IPS-18c (cell line): ENCODE measurements around the gene ANAPC16.
A peak's percentile ranks its signal among the peaks of the same experiment; 100 is the strongest.

Source experiments
- H3K4me3 ChIP-seq: 2 replicates; pipeline ENCODE4 v1.7.0; 2013; ENCODE audit warnings: low read depth, mild to moderate bottlenecking, low read length, moderate library complexity; ENCODE audit not compliant: insufficient read depth
- H3K9me3 ChIP-seq: one replicate; pipeline ENCODE4 v1.6.1; 2013; ENCODE audit warnings: mild to moderate bottlenecking, low read length, moderate library complexity; ENCODE audit not compliant: control insufficient read depth, insufficient read depth

ANAPC16 gene

DNA sequence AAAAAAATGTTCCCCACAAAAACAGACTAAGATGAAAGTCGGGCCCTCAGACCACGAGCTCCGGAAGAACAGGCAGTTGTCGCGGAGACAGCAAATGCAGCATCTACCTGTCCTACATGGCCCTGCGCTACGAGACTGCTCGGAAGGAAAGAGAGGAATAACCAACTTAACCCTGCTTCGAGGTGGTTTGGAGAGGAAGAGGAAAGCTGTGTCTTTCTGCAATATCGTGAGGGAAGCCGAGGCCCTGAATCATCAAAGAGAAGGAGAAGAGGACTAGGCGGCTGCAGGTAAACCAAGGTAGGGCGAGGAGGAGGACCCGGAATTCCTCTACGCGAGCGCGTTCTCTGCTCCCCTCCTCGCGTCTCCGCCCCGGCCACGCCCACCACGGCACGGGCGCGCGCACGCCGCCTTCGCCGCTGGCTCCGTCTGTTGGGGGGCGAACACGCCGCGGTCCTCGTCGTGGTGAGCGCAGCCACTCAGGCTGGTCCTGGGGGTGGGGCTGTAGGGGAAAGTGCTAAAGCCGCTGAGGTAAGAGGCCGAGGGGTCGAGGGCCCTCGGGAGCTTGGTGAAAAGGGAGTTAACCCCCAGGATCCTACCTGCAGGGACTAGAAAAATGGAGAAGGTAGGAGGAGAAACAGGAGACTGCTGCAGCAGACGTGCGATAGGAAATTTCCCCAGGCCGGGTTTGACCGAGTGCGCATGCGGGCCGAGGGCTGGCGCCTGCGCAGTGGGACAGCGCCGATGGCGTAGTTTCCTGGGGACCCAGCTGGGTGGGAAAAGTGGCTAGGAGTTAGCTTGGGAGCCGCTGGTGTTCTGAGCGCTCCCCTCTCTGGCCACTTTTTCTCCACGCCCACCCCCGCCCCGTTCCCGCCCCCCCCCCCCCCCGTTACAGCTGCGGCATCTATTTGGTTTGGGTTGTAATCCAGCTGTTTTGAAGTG lies at the start of gene ANAPC16, which contains the start of gene ASCC1:
TSS of gene ANAPC16 (plus strand) at position 402 of the 939 bp plus-strand sequence. CDS start 7,903 bp downstream, outside the sequence.
TSS of gene ASCC1 (minus strand) at position 666 of the 939 bp plus-strand sequence. CDS start 2,978 bp downstream, outside the sequence.
- Histone ChIP-seq H3K4me3 (peak within 1 kb of the TSS; percentile 91), H3K9me3 (no peaks in the 10 kb centered on the region)

DNA sequence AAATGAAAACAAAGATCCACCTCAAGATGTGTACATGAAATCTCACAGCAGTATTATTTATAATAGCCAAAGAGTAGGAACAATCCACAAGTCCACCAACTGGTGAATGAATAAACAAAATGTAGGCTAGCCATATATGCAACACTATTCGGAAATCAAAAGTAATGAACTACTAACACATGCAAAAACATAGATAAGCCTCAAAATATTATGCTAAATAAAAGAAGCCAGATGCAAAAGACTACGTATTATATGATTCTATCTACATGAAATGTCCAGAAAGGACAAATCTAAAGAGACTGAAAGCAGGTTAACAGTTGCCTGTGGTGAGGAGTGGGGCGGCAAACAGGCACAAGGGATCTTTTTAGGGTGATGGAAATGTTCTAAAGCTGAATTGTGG lies 48.7 kb upstream of the ANAPC16 start:
- H3K9me3 ChIP-seq: no peaks in the 10 kb centered on the region
- H3K4me3 ChIP-seq: no peak overlapping the region

DNA sequence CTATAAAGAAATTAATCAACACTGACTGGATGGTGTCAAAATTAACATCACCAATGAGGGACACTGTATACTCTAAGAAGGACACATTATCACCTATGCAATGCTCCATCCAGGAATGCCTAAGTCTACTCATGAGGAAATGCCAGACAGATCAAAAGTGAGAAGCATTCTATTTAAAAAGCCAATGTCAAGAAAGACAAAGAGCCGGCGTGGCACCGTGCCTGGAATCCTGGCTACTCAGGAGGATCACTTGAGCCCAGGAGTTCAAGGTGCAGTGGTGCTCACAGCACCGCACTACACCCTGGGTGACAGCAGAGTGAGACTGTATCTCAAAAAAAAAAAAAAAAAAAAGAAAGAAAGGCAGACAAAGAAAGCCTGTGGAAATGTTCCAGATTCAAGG lies 45.5 kb upstream of the ANAPC16 start:
- Histone ChIP-seq H3K9me3 (no peaks in the 10 kb centered on the region), H3K4me3 (no peak overlapping the region)

DNA sequence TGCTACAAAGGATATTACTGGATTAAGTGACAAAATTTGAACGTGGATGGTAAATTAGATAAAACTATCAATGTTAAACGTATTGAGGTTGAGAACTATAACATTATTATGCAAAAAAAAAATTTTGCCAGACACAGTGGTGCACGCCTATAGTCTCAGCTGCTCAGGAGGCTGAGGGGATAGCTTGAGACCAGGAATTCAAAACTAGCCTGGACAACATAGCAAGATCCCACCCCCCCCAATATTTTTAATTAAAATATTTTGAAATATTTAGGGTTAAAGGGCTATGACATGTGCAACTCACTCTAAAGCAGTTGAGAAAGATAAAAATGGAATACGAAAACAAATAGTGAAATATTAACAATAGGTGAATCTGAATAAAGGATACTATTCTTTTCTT lies 45.1 kb upstream of the ANAPC16 start:
- Histone ChIP-seq H3K4me3 (no peak overlapping the region), H3K9me3 (no peaks in the 10 kb centered on the region)

DNA sequence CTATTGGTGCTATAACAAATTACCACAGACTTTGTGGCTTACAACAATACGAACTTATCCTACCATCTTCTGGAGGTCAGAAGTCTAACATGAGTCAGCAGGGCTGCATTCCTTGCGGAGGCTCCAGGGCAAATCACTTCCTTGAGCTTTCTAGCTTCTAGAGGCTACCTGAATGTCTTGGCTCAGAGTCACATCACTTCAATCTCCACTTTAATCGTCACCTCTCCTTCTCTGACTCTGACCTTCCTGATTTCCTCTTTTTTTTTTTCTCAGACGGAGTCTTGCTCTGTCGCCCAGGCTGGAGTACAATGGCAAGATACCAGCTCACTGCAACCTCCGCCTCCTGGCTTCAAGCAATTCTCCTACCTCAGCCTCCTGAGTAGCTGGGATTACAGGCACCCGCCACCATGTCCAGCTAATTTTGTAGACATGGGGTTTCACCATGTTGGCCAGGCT lies 44.6 kb upstream of the ANAPC16 start:
- Histone ChIP-seq H3K9me3 (no peaks in the 10 kb centered on the region), H3K4me3 (no peak overlapping the region)

DNA sequence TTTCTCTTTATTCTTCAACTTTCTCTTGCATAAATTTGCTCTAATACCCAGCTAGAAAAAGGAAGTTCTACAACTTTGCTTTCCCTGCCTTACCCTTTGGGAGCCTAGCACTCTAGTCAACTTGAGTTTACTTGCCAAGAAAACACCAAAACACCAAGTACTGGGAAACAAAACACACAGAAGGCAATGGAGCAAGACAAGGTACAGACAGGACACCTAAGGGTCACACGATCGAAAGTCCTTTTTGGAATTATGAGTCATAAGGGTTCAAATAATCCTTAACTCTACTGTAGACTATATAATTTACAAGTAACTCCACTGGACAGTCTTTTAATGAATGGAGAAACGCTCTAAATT lies 42.6 kb upstream of the ANAPC16 start:
- no peak overlapping the region for H3K4me3 ChIP-seq

DNA sequence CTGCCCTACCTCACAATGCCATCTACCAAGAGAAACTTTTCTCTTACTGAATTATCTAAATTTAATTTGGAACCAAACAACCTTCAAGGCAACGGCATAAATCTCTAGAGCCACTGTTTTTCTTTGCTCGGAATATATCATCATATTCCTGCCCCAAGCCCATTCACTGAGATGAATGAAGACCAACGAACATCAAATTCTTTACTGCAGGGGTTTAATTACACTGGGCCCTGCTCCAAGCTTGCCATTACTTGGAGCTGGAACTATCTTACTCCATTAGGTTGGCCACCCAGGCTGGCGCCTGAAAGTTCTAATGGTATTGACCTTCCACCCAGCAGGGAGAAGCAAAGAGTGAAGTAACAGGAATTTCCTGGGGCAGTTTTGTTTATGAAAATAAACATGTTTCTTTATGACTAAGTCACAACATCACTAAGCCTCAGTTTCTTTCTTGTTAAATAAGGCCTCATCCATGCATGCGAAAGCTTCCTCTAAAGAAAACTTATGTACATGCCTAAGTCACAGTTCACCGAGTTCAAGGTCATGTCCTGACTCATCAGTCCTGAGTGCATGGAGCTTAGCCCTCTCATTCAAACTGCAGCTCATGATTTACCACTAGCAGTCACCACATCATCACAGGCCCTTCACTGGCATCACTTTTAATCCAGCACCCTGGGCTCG lies 42.1 kb upstream of the ANAPC16 start:
- Histone ChIP-seq H3K4me3 (no peak overlapping the region), H3K9me3 (no peaks in the 10 kb centered on the region)

More for the DNA sequence above, 42.6 kb upstream of the ANAPC16 start:
- H3K9me3 ChIP-seq: no peaks in the 10 kb centered on the region

DNA sequence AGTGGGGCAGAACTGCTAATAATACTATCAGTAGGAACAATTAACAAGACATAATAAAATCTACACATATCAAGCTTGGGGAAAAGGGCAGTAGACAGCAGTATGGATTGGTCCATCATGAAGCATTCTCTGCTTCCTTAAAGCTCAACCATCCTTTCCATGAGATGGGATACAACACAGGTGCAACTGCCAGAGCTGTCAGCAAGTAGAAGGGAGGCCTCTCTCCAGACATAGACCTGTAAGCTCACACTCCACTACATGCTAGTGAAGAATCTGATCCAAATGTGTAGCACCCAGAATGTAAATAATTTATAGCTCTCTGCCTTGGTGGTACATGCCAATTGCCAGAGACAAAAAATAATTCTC lies 41.5 kb upstream of the ANAPC16 start:
- Histone ChIP-seq H3K9me3 (no peaks in the 10 kb centered on the region), H3K4me3 (no peak overlapping the region)

DNA sequence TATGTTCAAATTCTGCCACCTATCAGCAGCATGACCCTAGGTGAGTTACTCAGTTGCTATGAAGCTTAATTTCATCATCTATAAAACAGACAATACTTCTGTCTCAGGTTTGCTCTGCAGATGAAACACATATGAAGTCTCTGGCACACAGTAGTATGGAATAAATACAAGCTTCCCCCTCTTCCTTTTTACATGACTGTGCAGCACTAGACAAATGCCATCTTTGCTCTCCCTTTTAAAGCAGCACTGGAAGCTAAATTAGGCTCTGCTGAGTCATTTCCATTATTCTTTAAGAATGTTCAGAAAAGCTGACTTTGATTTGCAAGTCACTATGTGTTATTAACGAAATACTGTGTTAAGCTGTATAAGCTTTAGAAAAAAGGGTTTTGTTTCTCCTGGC lies 40.7 kb upstream of the ANAPC16 start:
- Histone ChIP-seq H3K4me3 (no peak overlapping the region), H3K9me3 (no peaks in the 10 kb centered on the region)

DNA sequence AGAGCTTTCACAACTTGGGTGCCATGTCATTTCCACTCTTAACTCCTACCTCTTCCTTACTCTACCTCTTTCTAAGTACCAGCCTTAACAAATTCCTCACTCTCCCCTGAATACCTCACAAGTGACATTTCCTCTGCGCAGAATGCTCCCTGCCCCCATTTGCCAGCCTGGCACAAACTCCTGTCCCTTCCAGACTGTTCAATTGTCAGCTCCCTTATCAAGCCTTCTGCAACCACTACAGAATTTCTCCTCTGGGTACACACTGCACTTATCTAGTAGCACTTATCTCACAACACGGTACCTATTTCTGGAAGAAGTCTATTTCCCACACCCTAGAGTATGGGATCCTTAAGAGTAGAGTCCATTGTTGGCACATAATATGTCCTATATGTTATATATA lies 39.1 kb upstream of the ANAPC16 start:
- H3K4me3 ChIP-seq: no peak overlapping the region
- no peaks in the 10 kb centered on the region for H3K9me3 ChIP-seq

DNA sequence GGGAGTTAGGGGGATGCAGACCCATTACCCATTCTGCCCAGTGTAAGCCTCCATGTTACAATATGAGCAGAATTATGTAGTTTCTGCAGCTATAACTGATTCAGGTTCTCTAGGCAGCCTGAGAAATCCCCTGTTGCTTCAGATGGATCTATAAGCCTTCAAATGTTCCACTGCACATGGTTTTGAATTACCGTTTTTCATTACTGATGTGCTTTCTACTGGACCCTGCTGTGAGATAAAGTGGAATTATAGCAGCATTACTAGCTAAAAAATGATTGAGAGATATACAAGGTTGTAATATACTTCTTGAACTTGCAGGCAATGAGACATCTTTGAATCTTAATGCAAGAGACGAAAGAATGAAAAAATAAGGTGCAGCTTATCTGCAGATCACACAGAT lies 38.4 kb upstream of the ANAPC16 start:
- H3K9me3 ChIP-seq: no peaks in the 10 kb centered on the region
- no peak overlapping the region for H3K4me3 ChIP-seq

DNA sequence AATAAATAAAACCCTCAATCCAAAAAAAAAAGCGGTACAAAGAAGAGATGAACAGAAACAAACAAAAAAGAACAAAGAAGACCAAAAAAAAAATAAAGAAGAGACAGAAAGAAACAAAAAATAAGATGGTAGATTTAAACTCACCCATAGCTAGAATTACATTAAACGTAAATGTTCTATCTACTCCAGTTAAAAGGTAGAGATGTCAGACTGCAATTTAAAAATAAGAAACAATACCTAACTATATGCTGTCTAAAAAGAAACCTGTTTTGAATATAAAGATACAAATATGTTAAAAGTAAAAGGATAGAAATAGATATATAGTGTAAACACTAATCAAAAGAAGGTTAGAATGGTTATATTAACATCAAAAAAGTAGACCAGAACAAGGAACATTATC lies 31.7 kb upstream of the ANAPC16 start:
- Histone ChIP-seq H3K9me3 (no peaks in the 10 kb centered on the region), H3K4me3 (no peak overlapping the region)

DNA sequence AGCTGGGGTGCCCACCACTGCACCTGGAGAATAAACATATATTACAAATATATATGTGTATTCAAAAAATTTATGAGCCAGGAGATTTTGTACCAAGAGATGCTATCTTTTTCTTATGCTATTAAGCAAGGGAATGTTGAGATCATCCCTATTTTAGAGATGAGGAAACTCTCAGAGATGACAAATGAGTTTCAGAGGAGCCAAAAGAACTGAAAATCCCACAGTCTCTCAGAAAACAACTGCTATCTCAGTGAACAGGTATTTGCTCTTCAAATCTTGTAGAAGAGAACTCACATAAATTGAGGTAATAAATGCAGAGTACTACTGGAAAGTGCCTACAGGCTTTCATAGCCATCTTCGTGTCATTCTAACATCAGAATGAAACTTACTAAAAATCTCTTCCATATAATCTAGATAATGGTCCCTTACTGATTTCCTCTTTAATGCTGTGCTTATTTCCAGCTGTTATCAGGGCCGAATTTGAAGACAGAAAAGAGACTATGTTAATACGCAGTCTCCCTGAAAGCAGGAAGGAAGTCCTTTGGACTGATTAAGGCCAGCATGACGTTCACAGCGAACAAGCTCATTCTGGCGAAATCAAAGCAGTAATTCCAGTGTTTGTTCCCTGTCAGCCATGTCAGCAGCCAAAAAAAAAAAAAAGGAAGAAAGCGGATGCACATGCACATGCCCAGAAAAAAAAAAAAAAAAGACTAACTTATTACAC lies 29.4 kb upstream of the ANAPC16 start:
- no peak overlapping the region for H3K4me3 ChIP-seq
- H3K9me3 ChIP-seq: no peaks in the 10 kb centered on the region

DNA sequence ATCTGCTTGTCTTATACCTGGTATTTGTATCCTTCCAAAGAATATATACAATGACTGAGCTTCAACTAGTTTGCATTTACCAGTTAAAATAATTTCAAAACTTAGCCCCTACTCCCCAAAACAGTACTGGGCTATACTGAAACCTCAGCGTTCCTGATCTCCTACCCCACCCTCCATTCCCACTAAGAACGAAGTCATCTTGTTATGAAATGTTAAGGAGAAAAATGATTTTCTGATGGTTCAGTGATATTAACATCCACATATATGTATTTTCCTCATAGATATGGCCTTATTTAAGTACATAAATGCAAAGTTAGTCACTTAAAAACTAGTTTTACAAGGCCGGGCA lies 28.9 kb upstream of the ANAPC16 start:
- H3K9me3 ChIP-seq: no peaks in the 10 kb centered on the region
- no peak overlapping the region for H3K4me3 ChIP-seq

DNA sequence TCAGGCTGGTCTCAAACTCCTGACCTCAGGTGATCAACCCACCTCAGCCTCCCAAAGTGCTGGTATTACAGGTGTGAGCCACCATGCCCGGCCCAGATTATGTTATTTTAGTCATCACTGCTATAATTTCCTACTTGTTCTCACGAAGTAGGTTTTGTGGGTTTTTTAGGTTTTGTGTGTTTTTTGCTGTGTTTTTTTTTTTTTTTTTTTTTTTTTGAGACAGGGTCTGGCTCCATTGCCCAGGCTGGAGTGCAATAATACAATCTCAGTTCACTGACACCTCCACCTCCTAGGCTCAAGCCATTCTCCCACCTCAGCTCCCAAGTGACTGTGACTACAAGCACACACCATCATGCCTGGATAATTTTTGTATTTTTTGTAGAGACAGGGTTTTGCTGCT lies 20.9 kb upstream of the ANAPC16 start:
- H3K4me3 ChIP-seq: no peak overlapping the region

DNA sequence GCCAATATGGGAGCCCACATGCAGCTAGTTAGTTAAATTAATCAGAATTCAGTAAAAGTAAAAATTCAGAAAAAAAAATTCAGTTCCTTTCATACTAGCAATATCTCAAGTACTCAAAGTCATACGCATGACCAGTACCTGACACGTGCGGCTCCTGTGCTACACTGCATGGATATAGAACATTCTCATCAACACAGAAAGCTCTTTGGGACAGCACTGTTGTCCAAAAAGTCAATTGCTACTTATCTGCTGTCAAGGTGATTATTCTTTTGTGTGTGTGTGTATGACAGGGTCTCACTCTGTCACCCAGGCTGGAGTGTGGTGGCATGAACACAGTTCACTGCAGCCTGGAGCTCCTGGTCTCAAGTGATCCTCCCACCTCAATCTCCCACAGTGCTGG lies 14.9 kb upstream of the ANAPC16 start:
- Histone ChIP-seq H3K9me3 (no peaks in the 10 kb centered on the region), H3K4me3 (no peak overlapping the region)

More for the DNA sequence above, 20.9 kb upstream of the ANAPC16 start:
- no peaks in the 10 kb centered on the region for H3K9me3 ChIP-seq

DNA sequence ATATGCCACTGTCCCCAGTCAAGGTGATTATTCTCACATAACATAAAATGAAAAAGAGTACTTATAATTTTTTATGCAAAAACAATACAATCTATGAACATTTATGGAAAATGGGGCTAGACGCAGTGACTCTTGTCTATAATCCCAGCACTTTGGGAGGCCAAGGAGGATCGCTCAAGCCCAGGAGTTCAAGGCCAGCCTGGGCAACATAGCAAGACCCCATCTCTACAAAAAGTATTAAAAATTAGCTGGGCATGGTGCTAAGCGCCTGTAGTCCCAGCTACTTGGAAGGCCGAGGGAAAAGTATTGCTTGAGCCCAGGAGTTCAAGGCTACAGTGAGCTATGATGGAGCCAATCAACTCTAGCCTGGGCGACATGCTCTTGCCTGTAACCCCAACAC lies 14.5 kb upstream of the ANAPC16 start:
- no peak overlapping the region for H3K4me3 ChIP-seq

DNA sequence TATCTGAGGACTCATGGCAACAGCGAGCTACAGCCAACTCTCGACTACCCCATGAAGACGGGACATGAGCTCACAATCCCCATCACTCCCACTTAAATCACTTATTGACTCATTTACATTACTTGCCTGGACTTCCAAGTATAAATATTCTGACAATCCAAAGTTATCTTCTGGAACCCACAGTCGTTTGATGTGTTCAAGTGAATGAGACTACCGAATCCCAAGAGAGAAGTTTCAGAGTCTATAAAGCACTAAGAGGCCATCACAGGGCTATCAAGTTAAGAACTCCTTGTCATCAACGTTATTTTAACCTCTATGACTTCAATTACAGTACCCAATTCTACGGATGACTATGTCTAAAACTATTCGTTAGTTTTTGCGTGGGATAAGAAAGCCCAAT lies 11.5 kb upstream of the ANAPC16 start:
- no peaks in the 10 kb centered on the region for H3K9me3 ChIP-seq
- H3K4me3 ChIP-seq: no peak overlapping the region

More for the DNA sequence above, 14.5 kb upstream of the ANAPC16 start:
- no peaks in the 10 kb centered on the region for H3K9me3 ChIP-seq
